ENCODE data around the gene NAALADL2.

Gene NAALADL2

GRCh38 chr3:175304404-175304803 lies 445.3 kb downstream of the NAALADL2 start:
- WGBS, 2 experiments: 74 to 91% methylated on average over 2 of the region's 2 CpGs

GRCh38 chr3:175307642-175308041 lies 448.5 kb downstream of the NAALADL2 start:
- H3K9me3 ChIP-seq (ENCODE audit: control insufficient read depth, low read length): no peaks in the 10 kb centered on the region
- no peaks in the 10 kb centered on the region for H3K27me3 ChIP-seq (ENCODE audit: control insufficient read depth, insufficient read depth, low read length, poor library complexity, severe bottlenecking)
- no peak overlapping the region for H3K4me3 ChIP-seq (ENCODE audit: insufficient read depth, low read depth, low read length)
- H3K27ac ChIP-seq (ENCODE audit: insufficient read depth, low read depth, low read length, poor library complexity, severe bottlenecking): no peak overlapping the region
- no peaks in the 10 kb centered on the region for H3K4me1 ChIP-seq (ENCODE audit: control insufficient read depth, insufficient read depth, low read length)
- H3K36me3 ChIP-seq (ENCODE audit: control insufficient read depth, insufficient read depth, low read length): no peaks in the 10 kb centered on the region

More at GRCh38 chr3:175304404-175304803, 445.3 kb downstream of the NAALADL2 start:
- Histone ChIP-seq H3K27ac (ENCODE audit: insufficient read depth, low read depth, low read length, poor library complexity, severe bottlenecking) (no peak overlapping the region), H3K36me3 (ENCODE audit: control insufficient read depth, insufficient read depth, low read length) (no peaks in the 10 kb centered on the region), H3K4me3 (ENCODE audit: insufficient read depth, low read depth, low read length) (no peak overlapping the region), H3K4me1 (ENCODE audit: control insufficient read depth, insufficient read depth, low read length) (no peaks in the 10 kb centered on the region), H3K27me3 (ENCODE audit: control insufficient read depth, insufficient read depth, low read length, poor library complexity, severe bottlenecking) (no peaks in the 10 kb centered on the region), H3K9me3 (ENCODE audit: control insufficient read depth, low read length) (no peaks in the 10 kb centered on the region)

DNA sequence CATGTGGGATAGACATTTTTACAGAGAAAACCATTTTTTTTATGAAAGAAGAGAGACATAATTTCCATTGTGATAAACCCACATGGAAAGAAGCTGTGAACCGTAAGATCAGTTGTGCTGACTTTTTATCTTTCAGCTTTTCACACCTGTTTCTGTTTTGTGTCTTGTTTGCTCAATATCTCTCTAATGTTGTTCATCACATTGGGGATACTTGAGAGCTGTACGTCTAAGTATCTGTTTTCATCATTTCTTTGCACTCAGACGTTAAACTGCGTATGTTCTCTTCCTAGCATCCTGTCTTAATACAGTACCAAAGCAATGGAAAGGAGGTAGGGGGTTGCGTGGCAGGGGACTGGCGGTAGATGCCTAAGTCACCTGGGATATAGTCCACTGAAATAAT lies 449.0 kb downstream of the NAALADL2 start:
- Histone ChIP-seq H3K4me1 (ENCODE audit: control insufficient read depth, insufficient read depth, low read length) (no peaks in the 10 kb centered on the region), H3K27ac (ENCODE audit: insufficient read depth, low read depth, low read length, poor library complexity, severe bottlenecking) (no peak overlapping the region), H3K9me3 (ENCODE audit: control insufficient read depth, low read length) (no peaks in the 10 kb centered on the region), H3K27me3 (ENCODE audit: control insufficient read depth, insufficient read depth, low read length, poor library complexity, severe bottlenecking) (no peaks in the 10 kb centered on the region), H3K4me3 (ENCODE audit: insufficient read depth, low read depth, low read length) (no peak overlapping the region), H3K36me3 (ENCODE audit: control insufficient read depth, insufficient read depth, low read length) (no peaks in the 10 kb centered on the region)
- WGBS, 2 experiments: 95 to 100% methylated on average over 6 of the region's 6 CpGs

- no CpG with 5 or more reads among the region's 2 CpGs for WGBS, 2 experiments
Observed at GRCh38 chr3:175310046-175310445, 450.9 kb downstream of the NAALADL2 start.

DNA sequence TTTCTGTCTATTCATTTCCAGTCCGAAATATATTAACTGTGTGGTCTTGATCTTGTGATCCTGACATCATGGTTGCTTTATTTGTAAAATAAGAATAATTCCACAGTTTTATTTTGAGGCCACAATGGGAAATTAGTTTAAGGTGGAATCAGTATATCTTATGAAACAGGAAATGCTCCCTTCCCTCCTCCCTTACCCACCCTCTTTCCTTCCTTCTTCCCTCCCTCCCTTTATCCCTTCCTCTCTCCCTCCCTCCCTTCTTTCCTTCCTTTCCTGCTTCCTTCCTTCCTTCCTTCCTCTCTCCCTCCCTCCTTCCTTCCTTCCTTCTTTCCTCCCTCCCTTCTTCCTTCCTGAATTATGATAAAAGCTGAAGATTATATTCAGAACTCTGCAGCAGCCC lies 452.3 kb downstream of the NAALADL2 start:
- 81% methylated on average over 1 of the region's 1 CpG; no CpG with 5 or more reads in 1 of the 2 experiments for WGBS, 2 experiments
- Histone ChIP-seq H3K36me3 (ENCODE audit: control insufficient read depth, insufficient read depth, low read length) (no peaks in the 10 kb centered on the region), H3K27ac (ENCODE audit: insufficient read depth, low read depth, low read length, poor library complexity, severe bottlenecking) (no peak overlapping the region), H3K9me3 (ENCODE audit: control insufficient read depth, low read length) (no peaks in the 10 kb centered on the region), H3K4me3 (ENCODE audit: insufficient read depth, low read depth, low read length) (no peak overlapping the region), H3K4me1 (ENCODE audit: control insufficient read depth, insufficient read depth, low read length) (no peaks in the 10 kb centered on the region), H3K27me3 (ENCODE audit: control insufficient read depth, insufficient read depth, low read length, poor library complexity, severe bottlenecking) (no peaks in the 10 kb centered on the region)

More at GRCh38 chr3:175310046-175310445, 450.9 kb downstream of the NAALADL2 start:
- H3K4me1 ChIP-seq (ENCODE audit: control insufficient read depth, insufficient read depth, low read length): no peaks in the 10 kb centered on the region
- no peaks in the 10 kb centered on the region for H3K36me3 ChIP-seq (ENCODE audit: control insufficient read depth, insufficient read depth, low read length)
- H3K27me3 ChIP-seq (ENCODE audit: control insufficient read depth, insufficient read depth, low read length, poor library complexity, severe bottlenecking): no peaks in the 10 kb centered on the region
- no peaks in the 10 kb centered on the region for H3K9me3 ChIP-seq (ENCODE audit: control insufficient read depth, low read length)
- no peak overlapping the region for H3K27ac ChIP-seq (ENCODE audit: insufficient read depth, low read depth, low read length, poor library complexity, severe bottlenecking)
- H3K4me3 ChIP-seq (ENCODE audit: insufficient read depth, low read depth, low read length): no peak overlapping the region

DNA sequence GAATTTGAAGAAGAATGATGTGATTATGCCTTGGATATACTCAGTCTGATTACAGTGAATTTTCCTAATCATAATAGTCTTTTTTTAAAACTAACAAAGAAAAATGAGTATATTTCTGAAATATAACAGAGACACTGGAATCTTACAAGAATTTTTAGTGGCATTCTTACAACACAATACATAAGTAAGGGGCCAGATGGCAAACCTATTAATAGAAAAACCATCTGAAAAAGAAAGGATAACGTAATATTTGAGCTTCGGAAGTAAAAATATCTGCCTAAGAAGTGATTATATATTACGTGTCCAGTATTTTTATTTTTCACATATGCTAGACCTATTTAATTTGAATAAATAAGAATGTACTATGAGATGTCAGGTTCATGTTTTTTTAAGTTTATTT lies 452.8 kb downstream of the NAALADL2 start:
- Histone ChIP-seq H3K27ac (ENCODE audit: insufficient read depth, low read depth, low read length, poor library complexity, severe bottlenecking) (no peak overlapping the region), H3K4me1 (ENCODE audit: control insufficient read depth, insufficient read depth, low read length) (no peaks in the 10 kb centered on the region), H3K36me3 (ENCODE audit: control insufficient read depth, insufficient read depth, low read length) (no peaks in the 10 kb centered on the region), H3K27me3 (ENCODE audit: control insufficient read depth, insufficient read depth, low read length, poor library complexity, severe bottlenecking) (no peaks in the 10 kb centered on the region), H3K9me3 (ENCODE audit: control insufficient read depth, low read length) (no peaks in the 10 kb centered on the region), H3K4me3 (ENCODE audit: insufficient read depth, low read depth, low read length) (no peak overlapping the region)
- 87% methylated on average over 3 of the region's 3 CpGs; no CpG with 5 or more reads in 1 of the 2 experiments for WGBS, 2 experiments

DNA sequence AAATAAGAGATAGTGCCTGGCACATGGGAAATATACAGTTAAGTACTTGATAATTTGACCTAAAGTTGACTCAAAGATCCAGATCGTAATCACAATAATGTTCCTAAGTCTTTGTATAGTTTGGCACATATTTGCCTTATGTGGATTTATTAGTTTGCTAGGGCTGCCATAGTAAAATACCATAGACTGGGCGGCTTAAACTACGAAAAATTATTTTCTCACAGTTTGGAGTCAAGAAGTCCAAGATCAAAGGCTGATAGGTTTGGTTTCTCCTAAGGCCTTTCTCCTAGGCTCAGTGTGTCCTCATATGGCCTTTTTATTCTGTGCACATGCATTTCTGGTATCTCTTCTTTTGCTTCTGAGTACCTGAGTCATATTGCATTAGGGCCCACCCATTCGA lies 453.7 kb downstream of the NAALADL2 start:
- H3K27me3 ChIP-seq (ENCODE audit: control insufficient read depth, insufficient read depth, low read length, poor library complexity, severe bottlenecking): no peaks in the 10 kb centered on the region
- H3K36me3 ChIP-seq (ENCODE audit: control insufficient read depth, insufficient read depth, low read length): no peaks in the 10 kb centered on the region
- H3K9me3 ChIP-seq (ENCODE audit: control insufficient read depth, low read length): no peaks in the 10 kb centered on the region
- WGBS, 2 experiments: 92 to 95% methylated on average over 4 of the region's 4 CpGs
- no peaks in the 10 kb centered on the region for H3K4me1 ChIP-seq (ENCODE audit: control insufficient read depth, insufficient read depth, low read length)
- H3K4me3 ChIP-seq (ENCODE audit: insufficient read depth, low read depth, low read length): no peak overlapping the region
- H3K27ac ChIP-seq (ENCODE audit: insufficient read depth, low read depth, low read length, poor library complexity, severe bottlenecking): no peak overlapping the region

GRCh38 chr3:175316799-175317198 lies 457.7 kb downstream of the NAALADL2 start:
- WGBS, 2 experiments: 100% methylated on average over 1 of the region's 1 CpG
- no peaks in the 10 kb centered on the region for H3K4me1 ChIP-seq (ENCODE audit: control insufficient read depth, insufficient read depth, low read length)
- H3K27ac ChIP-seq (ENCODE audit: insufficient read depth, low read depth, low read length, poor library complexity, severe bottlenecking): no peak overlapping the region
- H3K9me3 ChIP-seq (ENCODE audit: control insufficient read depth, low read length): no peaks in the 10 kb centered on the region
- H3K4me3 ChIP-seq (ENCODE audit: insufficient read depth, low read depth, low read length): no peak overlapping the region
- H3K36me3 ChIP-seq (ENCODE audit: control insufficient read depth, insufficient read depth, low read length): no peaks in the 10 kb centered on the region
- no peaks in the 10 kb centered on the region for H3K27me3 ChIP-seq (ENCODE audit: control insufficient read depth, insufficient read depth, low read length, poor library complexity, severe bottlenecking)

DNA sequence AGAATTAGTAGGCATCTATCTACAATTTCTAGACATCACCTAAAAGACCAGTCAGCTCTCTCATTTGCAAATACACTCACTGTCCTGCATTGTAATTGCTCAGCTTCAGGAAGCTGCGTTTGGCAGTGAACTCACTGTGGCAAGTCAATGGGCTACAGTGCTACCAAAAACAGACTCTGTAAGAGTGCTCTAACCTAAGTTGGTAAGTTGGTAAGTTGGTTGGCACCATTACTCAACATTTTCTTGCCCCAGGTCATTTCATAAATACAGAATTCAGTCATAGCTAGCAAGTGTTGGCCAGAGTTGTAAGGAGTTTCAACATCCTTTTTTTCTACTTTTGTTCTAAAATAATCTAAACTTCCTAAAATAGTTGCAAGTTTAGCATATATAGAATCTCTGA lies 466.3 kb downstream of the NAALADL2 start:
- no peaks in the 10 kb centered on the region for H3K27me3 ChIP-seq (ENCODE audit: control insufficient read depth, insufficient read depth, low read length, poor library complexity, severe bottlenecking)
- H3K4me1 ChIP-seq (ENCODE audit: control insufficient read depth, insufficient read depth, low read length): no peaks in the 10 kb centered on the region
- H3K9me3 ChIP-seq (ENCODE audit: control insufficient read depth, low read length): no peaks in the 10 kb centered on the region
- no peak overlapping the region for H3K4me3 ChIP-seq (ENCODE audit: insufficient read depth, low read depth, low read length)
- WGBS, 2 experiments: 79 to 80% methylated on average over 1 of the region's 1 CpG
- no peaks in the 10 kb centered on the region for H3K36me3 ChIP-seq (ENCODE audit: control insufficient read depth, insufficient read depth, low read length)
- H3K27ac ChIP-seq (ENCODE audit: insufficient read depth, low read depth, low read length, poor library complexity, severe bottlenecking): no peak overlapping the region

- Histone ChIP-seq H3K4me3 (ENCODE audit: insufficient read depth, low read depth, low read length) (no peak overlapping the region), H3K27me3 (ENCODE audit: control insufficient read depth, insufficient read depth, low read length, poor library complexity, severe bottlenecking) (no peaks in the 10 kb centered on the region), H3K27ac (ENCODE audit: insufficient read depth, low read depth, low read length, poor library complexity, severe bottlenecking) (no peak overlapping the region), H3K36me3 (ENCODE audit: control insufficient read depth, insufficient read depth, low read length) (no peaks in the 10 kb centered on the region), H3K4me1 (ENCODE audit: control insufficient read depth, insufficient read depth, low read length) (no peaks in the 10 kb centered on the region), H3K9me3 (ENCODE audit: control insufficient read depth, low read length) (no peaks in the 10 kb centered on the region)
- 91 to 93% methylated on average over 4 of the region's 4 CpGs for WGBS, 2 experiments
Observed at GRCh38 chr3:175326041-175326440, 466.9 kb downstream of the NAALADL2 start.

DNA sequence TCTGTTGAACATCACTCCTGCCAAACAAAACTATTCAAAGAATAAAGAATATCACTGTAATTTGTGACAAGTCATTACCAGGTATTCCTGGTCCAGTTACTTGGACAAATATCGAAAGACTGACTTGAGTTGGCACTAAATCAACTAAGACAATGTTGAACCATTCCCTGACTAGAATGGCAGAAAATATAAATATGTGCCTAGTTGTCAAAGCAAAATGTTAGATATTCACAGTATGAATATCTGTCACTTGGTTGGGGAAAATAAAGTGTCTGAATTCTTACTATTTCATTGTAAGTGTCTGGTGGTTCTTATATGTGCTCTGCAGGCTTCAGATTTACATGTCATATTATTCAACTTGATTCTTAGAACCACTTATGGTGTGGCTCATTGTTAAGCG lies 470.2 kb downstream of the NAALADL2 start:
- Histone ChIP-seq H3K9me3 (ENCODE audit: control insufficient read depth, low read length) (no peaks in the 10 kb centered on the region), H3K36me3 (ENCODE audit: control insufficient read depth, insufficient read depth, low read length) (no peaks in the 10 kb centered on the region), H3K4me1 (ENCODE audit: control insufficient read depth, insufficient read depth, low read length) (no peaks in the 10 kb centered on the region), H3K27me3 (ENCODE audit: control insufficient read depth, insufficient read depth, low read length, poor library complexity, severe bottlenecking) (no peaks in the 10 kb centered on the region), H3K27ac (ENCODE audit: insufficient read depth, low read depth, low read length, poor library complexity, severe bottlenecking) (no peak overlapping the region), H3K4me3 (ENCODE audit: insufficient read depth, low read depth, low read length) (no peak overlapping the region)
- WGBS, 2 experiments: 92 to 100% methylated on average over 1 to 2 of the region's 2 CpGs
